Measurements from ENCODE around the gene THAP8.

DNA sequence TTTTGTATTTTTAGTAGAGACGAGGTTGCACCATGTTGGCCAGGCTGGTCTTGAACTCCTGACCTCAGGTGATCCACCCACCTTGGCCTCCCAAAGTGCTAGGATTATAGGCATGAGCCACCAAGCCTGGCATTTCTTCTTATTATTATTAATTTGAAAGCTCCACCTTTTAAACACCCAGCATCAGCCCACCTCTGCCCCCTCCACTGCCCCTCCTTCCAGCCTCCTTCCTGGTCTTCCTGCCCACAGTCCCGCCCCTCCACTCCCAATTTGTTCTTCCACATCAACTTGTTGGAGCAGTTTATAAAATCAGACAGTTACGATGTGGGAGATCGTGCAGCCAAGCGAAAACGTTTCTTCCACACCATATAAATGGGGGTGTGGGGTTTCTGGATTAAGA lies 13.6 kb downstream of the THAP8 start:
- TF ChIP-seq, protein P1, sequence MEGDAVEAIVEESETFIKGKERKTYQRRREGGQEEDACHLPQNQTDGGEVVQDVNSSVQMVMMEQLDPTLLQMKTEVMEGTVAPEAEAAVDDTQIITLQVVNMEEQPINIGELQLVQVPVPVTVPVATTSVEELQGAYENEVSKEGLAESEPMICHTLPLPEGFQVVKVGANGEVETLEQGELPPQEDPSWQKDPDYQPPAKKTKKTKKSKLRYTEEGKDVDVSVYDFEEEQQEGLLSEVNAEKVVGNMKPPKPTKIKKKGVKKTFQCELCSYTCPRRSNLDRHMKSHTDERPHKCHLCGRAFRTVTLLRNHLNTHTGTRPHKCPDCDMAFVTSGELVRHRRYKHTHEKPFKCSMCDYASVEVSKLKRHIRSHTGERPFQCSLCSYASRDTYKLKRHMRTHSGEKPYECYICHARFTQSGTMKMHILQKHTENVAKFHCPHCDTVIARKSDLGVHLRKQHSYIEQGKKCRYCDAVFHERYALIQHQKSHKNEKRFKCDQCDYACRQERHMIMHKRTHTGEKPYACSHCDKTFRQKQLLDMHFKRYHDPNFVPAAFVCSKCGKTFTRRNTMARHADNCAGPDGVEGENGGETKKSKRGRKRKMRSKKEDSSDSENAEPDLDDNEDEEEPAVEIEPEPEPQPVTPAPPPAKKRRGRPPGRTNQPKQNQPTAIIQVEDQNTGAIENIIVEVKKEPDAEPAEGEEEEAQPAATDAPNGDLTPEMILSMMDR (IDR thresholded peaks at IDR 0.05): no peak
- no peak for TF ChIP-seq POLR2AphosphoS5 (IDR thresholded peaks at IDR 0.05)

Data from suprapubic skin (tissue), 3 donors.